PC-3 (cell line): ENCODE results near the gene FREY1. TPM values are rescaled to one million over a fixed set of nuclear protein-coding genes. Genes with fewer than 3 reads are reported as not detected.

ENCODE experiments used
- ATAC-seq: fragments of 200-7000 bp; cut with Tn5 transposase; 2 replicates; pipeline ENCODE4 v1.9.1; 2020; ENCODE audit warnings: mild to moderate bottlenecking, moderate library complexity
- BruUV-seq: library from RNA; stranded (reverse); fragments of 400-500 nt; replicated peaks from 2 replicates; lab custom pipeline; 2021; lab: Mats Ljungman, UMichigan
- CTCF ChIA-PET: fragments of 300-600 bp; sonication (Branson Sonifier 250); formaldehyde crosslinking; loops from one replicate; lab custom pipeline; 2022; ENCODE audit warnings: antibody characterized with exemption; lab: Charles Lee
- POLR2A ChIA-PET: fragments of 300-600 bp; sonication (Branson Sonifier 250); formaldehyde crosslinking; loops from one replicate; lab custom pipeline; 2022; ENCODE audit warnings: antibody characterized with exemption; ENCODE audit not compliant: unreplicated experiment; lab: Charles Lee
- DNase-seq: peaks from one replicate; pipeline ENCODE4 v3.0.0-alpha.2; 2015
- H2AFZ ChIP-seq: fragments of 300-600 bp; sonication (generic); 2 replicates; pipeline ENCODE4 v1.6.0; 2016; ENCODE audit warnings: antibody characterized with exemption, low read length
- H3F3A ChIP-seq: fragments of 300-600 bp; sonication (generic); one replicate; pipeline ENCODE4 v1.6.0; 2017; ENCODE audit warnings: antibody characterized with exemption, low read length, control low read depth, mild to moderate bottlenecking; ENCODE audit not compliant: unreplicated experiment
- H3K27ac ChIP-seq: fragments of 300-600 bp; sonication (generic); 2 replicates; pipeline ENCODE4 v1.5.1; 2016; ENCODE audit warnings: mild to moderate bottlenecking, low read length
- H3K27me3 ChIP-seq: fragments of 300-600 bp; sonication (generic); 2 replicates; pipeline ENCODE4 v1.6.1; 2016; ENCODE audit warnings: low read length, mixed read lengths
- H3K36me3 ChIP-seq: fragments of 300-600 bp; sonication (generic); 2 replicates; pipeline ENCODE4 v1.6.1; 2016; ENCODE audit warnings: low read depth, mixed run types, low read length, mixed read lengths
- H3K4me1 ChIP-seq: fragments of 300-600 bp; sonication (generic); 2 replicates; pipeline ENCODE4 v1.5.1; 2016; ENCODE audit warnings: low read length; ENCODE audit not compliant: insufficient read depth
- H3K4me2 ChIP-seq: fragments of 300-600 bp; sonication (generic); 2 replicates; pipeline ENCODE4 v1.6.0; 2016; ENCODE audit warnings: low read length
- H3K4me3 ChIP-seq: fragments of 300-600 bp; sonication (generic); 2 replicates; pipeline ENCODE4 v1.5.1; 2016; ENCODE audit warnings: mild to moderate bottlenecking, low read length, mixed read lengths
- H3K79me2 ChIP-seq: fragments of 300-600 bp; sonication (generic); 2 replicates; pipeline ENCODE4 v1.6.1; 2017; ENCODE audit warnings: low read length, mixed read lengths
- H3K9ac ChIP-seq: fragments of 300-600 bp; sonication (generic); 2 replicates; pipeline ENCODE4 v1.6.0; 2016; ENCODE audit warnings: mild to moderate bottlenecking, low read length
- H3K9me2 ChIP-seq: fragments of 300-600 bp; sonication (generic); replicated peaks from 2 replicates; pipeline ENCODE4 v1.6.1; 2016; ENCODE audit warnings: mixed run types, low read length, mixed read lengths
- H3K9me3 ChIP-seq: fragments of 300-600 bp; sonication (generic); 2 replicates; pipeline ENCODE4 v1.6.1; 2016; ENCODE audit warnings: low read length, mixed read lengths
- H4K20me1 ChIP-seq: fragments of 300-600 bp; sonication (generic); 2 replicates; pipeline ENCODE4 v1.6.1; 2016; ENCODE audit warnings: low read length, mixed read lengths
- CTCF ChIP-seq: fragments of 300-600 bp; sonication (generic); conservative IDR thresholded peaks from 2 replicates; pipeline ENCODE4 v1.5.1; 2017; ENCODE audit warnings: antibody characterized with exemption, low read depth, mild to moderate bottlenecking, low read length
- EZH2 ChIP-seq: fragments of 300-600 bp; sonication (generic); IDR thresholded peaks from one replicate; pipeline ENCODE4 v1.6.1; 2017; ENCODE audit warnings: antibody characterized with exemption, mild to moderate bottlenecking, low read length; ENCODE audit not compliant: unreplicated experiment
- EZH2phosphoT487 ChIP-seq: fragments of 300-600 bp; sonication (generic); IDR thresholded peaks from 2 replicates; pipeline ENCODE4 v1.6.1; 2018; ENCODE audit warnings: mild to moderate bottlenecking, antibody characterized with exemption, low read length, borderline replicate concordance
- intact Hi-C: fragments of 100-400 bp; cut with micrococcal nuclease; formaldehyde crosslinking; loops from 2 replicates; pipeline ENCODE4 v1.9.0; 2023
- total RNA-seq: library from RNA; depleted of rRNA; stranded (reverse); fragments of >200 nt; gene quantifications from 2 replicates; pipeline ENCODE4 v1.2.3, GENCODE V29; 2014; rRNA removed

The FREY1 gene
- total RNA-seq, 1 experiment from 2014 or later = 0.15 TPM

DNA sequence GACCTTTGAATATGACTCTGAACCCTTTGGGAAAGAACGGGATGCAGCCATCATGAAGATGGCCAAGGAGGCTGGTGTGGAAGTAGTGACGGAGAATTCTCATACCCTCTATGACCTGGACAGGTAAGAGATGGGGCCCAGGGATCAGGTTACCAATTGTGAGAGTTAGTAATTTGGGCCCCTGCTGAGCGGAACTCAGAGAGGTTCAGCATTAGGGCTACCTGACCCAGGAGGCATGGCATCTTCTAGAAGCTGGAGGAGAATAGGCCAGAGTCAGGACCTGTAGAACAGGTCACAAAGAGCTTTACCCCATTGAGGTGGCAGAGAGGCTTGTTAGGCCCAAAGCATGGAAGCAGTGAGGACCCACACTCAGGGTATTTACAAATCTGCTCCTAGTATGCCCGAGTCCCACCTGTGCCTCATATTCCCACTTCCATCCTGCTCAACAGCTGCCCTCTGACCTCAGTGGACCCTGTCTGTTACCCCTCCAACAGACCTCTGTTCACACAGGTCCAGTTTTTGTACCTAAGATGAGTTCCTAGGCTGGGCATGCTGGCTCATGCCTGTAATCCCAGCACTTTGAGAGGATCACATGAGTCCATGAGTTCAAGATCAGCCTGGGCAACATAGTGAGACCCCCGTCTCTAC is 48.2 kb downstream of the FREY1 start:
- no peak for ATAC-seq
- no peaks in the 10 kb centered on the region for H3F3A ChIP-seq
- H3K27me3 ChIP-seq = no peaks in the 10 kb centered on the region
- intact Hi-C loops = no loop called here
- POLR2A ChIA-PET = no interaction called here
- H3K4me2 ChIP-seq = no peak overlapping the region
- no peaks in the 10 kb centered on the region for H3K9me2 ChIP-seq
- H2AFZ ChIP-seq = no peak overlapping the region
- H3K4me3 ChIP-seq = no peak overlapping the region
- peaks cover 3% of the 10 kb centered on the region; the same call in 1 of the 2 replicates for H3K79me2 ChIP-seq
- no peaks in the 10 kb centered on the region for H3K4me1 ChIP-seq
- no TSS peak for BruUV-seq
- peaks cover 4% of the 10 kb centered on the region; the same call in 1 of the 2 replicates for H3K36me3 ChIP-seq
- CTCF ChIA-PET = no interaction called here
- H3K9me3 ChIP-seq = no peaks in the 10 kb centered on the region
- DNase-seq = no peak
- TF ChIP-seq EZH2phosphoT487 = no peak
- TF ChIP-seq CTCF = no peak
- TF ChIP-seq EZH2 = no peak
- H3K27ac ChIP-seq = no peak overlapping the region
- 0 out of 2 replicates have a peak, but pooled peaks cover 1% of the 10 kb centered on the region for H4K20me1 ChIP-seq
- no peak overlapping the region for H3K9ac ChIP-seq

DNA sequence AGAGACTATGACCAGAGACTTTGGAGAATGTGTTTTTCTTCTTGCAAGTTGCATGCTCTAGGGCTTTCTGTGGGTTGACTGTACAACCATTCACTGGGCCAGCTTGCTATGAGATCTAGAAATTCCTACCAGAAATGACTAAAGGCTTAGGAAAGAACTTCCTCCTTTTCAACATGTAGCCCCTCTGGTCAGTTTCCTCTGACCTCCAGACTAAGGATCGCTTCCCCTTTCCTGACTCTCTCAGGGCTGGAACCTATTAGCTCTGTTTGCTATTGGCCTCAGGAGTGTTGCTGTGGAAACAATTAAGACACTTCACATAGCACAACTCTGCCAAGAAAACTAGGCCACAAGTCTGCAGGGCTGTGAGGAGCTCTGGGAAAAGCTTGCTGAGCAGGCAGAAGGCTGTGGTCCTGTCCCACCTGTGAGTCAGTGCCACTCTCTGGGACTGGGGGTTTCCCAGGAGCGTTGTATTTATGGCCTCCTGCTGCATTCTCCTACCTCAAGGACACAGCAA is 49.1 kb downstream of the FREY1 start:
- intact Hi-C loops = no loop called here
- ATAC-seq = no peak
- POLR2A ChIA-PET = no interaction called here

More for the DNA sequence above, 49.1 kb downstream of the FREY1 start:
- H3K9me3 ChIP-seq = no peaks in the 10 kb centered on the region
- TF ChIP-seq CTCF (no peak), EZH2 (no peak), EZH2phosphoT487 (no peak)
- no peaks in the 10 kb centered on the region for H3F3A ChIP-seq
- no peak overlapping the region for H3K9ac ChIP-seq
- H4K20me1 ChIP-seq = 0 out of 2 replicates have a peak, but pooled peaks cover 3% of the 10 kb centered on the region
- CTCF ChIA-PET = interaction anchor here (0.5 kb wide), 1 partner anchor 16 kb away, joined by 3 read pairs; no protein-coding TSS in a partner anchor
- peaks cover 11% of the 10 kb centered on the region for H3K79me2 ChIP-seq
- no peak overlapping the region for H2AFZ ChIP-seq
- no peak overlapping the region for H3K4me3 ChIP-seq
- peaks cover 4% of the 10 kb centered on the region; the same call in 1 of the 2 replicates for H3K36me3 ChIP-seq
- H3K27me3 ChIP-seq = no peaks in the 10 kb centered on the region
- no peaks in the 10 kb centered on the region for H3K9me2 ChIP-seq
- no peak overlapping the region for H3K27ac ChIP-seq
- no peaks in the 10 kb centered on the region for H3K4me1 ChIP-seq
- no peak for DNase-seq
- H3K4me2 ChIP-seq = no peak overlapping the region
- no TSS peak for BruUV-seq

Other genes with a start within 250 kb of the FREY1 start
- not detected in 2 replicates for gene CHST1, start 241.6 kb downstream of the FREY1 start, total RNA-seq
- 9.5 and 13.5 TPM in 2 replicates for gene SLC35C1, start 102.1 kb downstream of the FREY1 start, total RNA-seq
- 9.5 and 12.4 TPM in 2 replicates for gene CRY2, start 59.8 kb downstream of the FREY1 start, total RNA-seq
- gene MAPK8IP1, start 21.6 kb downstream of the FREY1 start, total RNA-seq = 7.1 and 10.5 TPM in 2 replicates
- 43.5 and 56.7 TPM in 2 replicates for gene PEX16, start 10.6 kb upstream of the FREY1 start, total RNA-seq
- gene LARGE2, start 15.4 kb upstream of the FREY1 start, total RNA-seq = 18.4 and 19.6 TPM in 2 replicates
- 6.2 and 8.2 TPM in 2 replicates for gene PHF21A, start 214.2 kb upstream of the FREY1 start, total RNA-seq